ENCODE results near the gene HJURP.

- TF ChIP-seq POLR2A (IDR thresholded peaks at IDR 0.05) = no peak
- no peak for TF ChIP-seq CTCF (IDR thresholded peaks at IDR 0.05 in 4 of 5, conservative IDR thresholded peaks at IDR 0.05 in 1 of 5)
Measured at GRCh38 chr2:233901367-233901766, 47.0 kb upstream of the HJURP start.
